HS-27A (cell line): ENCODE data around the gene DLGAP4.
"Not testable (repeated sequence)": the region's sequence is repeated elsewhere in the genome, so short reads cannot be mapped to it uniquely, and the experiment has no call there.

Experiments used
- DNase-seq: peaks from one replicate; pipeline ENCODE4 v3.0.0-alpha.2; 2012; ENCODE audit warnings: low read depth, missing footprints

Gene DLGAP4

GRCh38 chr20:36455972-36456625, 150.0 kb downstream of the DLGAP4 start:
- no peak for DNase-seq

- peak; percentile 69 for DNase-seq
These were observed 154.8 kb downstream of the DLGAP4 start for GRCh38 chr20:36460648-36461599.

GRCh38 chr20:36461600-36462439, 155.7 kb downstream of the DLGAP4 start:
- DNase-seq: no peak

DNA sequence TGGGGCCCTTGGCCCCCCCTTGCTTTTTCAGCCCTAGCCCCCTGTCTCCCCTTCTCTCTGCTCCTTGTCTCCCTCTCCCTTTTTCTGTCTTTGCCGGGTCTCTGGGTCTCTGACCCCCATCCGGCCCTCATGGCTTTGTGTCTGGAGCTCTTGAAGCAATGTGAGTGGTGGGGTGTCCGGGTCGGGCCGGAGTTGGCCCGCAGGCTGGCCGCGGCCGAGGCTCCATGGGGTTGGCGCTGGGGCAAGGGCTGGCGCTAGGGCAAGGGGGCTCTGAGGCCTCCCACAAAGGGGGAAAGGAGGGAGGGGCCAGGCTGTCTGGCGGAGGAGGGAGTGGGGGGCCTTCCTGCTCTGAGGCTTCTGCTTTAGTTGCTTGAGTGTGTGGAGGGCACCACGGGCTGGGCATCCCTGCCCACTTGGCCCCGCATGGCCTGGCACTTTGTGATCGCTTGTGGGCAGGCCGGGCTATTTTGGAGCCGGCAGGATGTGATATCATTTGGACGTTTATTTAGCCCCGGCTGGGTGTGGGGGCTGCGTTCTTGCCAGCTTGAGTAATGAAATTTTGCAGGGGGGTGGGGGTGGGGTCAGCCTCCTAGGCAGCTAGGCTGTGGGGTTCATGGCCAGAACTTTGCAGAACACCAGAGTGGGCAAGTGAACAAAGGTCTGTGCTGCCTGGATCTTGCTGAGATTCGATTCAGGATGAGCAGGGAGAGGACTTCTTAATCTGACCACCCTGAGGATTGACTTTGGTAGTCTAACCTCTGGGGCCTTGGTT, 156.5 kb downstream of the DLGAP4 start:
- peak; percentile 63 for DNase-seq

DNA sequence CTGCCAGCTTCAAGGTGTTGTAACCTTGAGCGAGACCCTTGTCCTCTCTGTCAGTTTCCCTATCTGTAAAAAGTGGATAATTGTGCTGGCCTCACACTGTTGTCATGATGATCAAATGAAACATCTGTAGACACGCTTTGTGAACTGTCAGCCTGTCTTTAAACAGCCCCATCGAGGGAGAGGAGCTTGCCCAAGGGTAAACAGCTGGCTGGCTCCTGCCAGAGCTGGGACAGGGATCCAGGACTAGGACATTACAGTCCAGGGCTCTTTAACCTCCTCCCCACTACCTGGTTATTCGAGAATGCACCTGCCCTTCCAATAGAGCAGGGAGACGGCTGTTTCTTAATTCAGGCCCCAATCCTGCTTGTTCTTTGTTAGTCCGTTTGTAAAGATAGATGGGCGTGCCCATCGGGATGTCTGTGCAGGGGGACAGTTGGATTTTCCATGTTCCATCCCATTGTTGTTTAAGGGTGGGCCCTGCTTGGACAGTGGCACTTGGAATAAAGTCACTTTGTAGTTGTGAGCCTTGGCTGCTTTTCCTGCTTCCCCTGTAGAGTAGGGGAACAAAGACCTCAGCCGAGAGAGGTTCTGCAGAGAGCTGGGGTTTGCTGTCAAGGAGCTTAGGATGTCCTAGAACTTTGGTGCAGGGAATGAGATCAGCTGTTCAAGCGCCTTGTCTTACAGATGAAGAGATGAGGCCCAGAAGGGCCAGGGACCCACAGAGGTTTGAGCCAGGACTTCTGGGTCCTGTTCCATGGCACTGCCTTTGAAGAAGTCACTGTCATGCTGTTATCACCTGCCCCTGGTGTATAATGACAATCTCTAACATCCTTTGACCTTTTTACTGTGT, 157.3 kb downstream of the DLGAP4 start:
- no peak for DNase-seq

DNA sequence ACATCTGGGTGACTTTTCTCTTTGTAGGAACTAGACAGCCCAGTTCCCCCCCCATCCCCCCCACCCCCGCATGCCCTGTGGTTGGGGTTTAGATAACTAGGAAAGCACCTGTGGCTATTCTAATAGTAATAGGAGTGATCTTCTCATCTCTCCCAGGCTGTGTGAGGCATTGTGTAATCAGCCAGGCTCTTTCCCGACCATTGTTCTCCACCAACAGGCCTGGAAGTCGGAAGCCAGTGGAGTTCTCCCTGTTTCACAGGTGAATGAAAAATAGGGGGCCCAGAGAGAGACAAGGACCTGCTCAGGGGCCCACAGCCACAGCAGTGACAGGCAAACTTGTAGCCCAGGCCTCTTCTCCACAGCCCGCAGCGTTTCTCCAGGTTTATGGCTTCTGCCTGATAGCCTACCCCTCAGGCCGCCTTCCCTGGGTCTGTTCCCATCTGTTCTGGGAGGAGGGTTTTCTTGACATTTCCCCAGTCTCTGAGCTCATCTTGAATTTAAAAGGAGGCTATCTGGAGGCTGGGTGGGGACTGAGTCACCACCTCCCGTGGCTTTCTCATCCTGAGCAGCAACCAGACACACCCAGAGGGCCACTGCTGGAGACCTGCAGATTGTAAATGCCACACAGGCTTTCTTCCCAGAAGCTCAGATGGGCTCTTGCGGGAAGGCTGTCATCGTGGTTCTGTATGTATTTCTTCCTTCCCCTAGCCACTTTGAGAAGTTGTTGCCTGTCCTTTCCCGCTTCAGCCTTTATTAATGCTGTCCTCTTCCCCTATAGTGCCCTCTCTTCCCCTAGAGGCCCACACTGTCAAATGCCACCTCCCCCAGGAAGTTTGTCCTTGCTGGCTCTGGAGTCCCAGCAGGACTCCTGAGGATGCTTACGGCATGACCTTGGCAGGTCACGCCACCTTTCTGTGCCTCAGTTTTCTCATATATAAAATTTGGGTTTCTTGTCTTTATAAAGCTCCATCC, 159.3 kb downstream of the DLGAP4 start:
- DNase-seq: peak; percentile 81

GRCh38 chr20:36466089-36466488, 159.9 kb downstream of the DLGAP4 start:
- no peak for DNase-seq

DNA sequence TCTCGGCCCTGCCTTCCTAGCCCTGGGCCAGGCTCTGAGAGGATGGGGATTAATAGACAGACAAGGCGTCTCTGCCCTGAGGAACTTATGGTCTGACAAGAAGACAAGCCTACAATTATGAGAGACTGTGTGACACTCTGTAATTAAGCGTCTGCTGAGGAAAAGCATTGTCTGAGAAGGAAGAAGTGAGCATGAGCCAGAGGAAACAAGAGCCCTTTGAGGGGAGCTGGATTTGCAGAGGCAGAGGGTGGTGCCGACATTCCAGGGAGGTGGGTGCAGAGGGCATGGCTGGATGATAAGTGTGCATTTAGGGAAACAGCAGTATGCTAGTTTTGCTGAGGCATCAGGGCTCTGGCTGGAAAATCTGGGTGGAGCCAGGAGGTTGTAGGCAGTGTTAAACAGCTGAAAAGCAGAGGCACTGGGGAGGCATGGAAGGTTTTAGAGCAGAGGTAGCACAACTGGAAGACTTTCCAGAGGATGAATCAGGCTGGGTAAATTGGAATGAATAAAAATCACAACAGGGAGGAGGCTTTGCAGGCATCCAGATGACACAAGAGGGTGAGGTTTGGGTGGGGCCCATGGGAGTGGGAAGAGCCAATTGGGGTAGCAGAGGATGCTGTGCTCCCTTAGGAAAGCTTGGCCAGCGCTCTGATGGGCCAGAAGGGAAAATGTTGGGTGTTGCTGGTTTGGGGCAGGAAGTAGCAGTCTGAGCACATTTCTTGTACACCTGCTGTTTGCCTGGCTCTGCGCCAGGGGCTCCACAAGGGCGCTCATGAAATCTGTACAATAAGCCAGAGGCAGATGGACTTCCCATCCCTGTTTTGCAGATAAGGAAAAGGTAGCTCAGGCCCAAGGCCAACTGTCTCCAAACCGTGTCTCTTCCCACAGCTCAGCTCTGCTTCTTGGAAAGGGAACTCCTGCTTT, 161.2 kb downstream of the DLGAP4 start:
- DNase-seq: no peak

DNA sequence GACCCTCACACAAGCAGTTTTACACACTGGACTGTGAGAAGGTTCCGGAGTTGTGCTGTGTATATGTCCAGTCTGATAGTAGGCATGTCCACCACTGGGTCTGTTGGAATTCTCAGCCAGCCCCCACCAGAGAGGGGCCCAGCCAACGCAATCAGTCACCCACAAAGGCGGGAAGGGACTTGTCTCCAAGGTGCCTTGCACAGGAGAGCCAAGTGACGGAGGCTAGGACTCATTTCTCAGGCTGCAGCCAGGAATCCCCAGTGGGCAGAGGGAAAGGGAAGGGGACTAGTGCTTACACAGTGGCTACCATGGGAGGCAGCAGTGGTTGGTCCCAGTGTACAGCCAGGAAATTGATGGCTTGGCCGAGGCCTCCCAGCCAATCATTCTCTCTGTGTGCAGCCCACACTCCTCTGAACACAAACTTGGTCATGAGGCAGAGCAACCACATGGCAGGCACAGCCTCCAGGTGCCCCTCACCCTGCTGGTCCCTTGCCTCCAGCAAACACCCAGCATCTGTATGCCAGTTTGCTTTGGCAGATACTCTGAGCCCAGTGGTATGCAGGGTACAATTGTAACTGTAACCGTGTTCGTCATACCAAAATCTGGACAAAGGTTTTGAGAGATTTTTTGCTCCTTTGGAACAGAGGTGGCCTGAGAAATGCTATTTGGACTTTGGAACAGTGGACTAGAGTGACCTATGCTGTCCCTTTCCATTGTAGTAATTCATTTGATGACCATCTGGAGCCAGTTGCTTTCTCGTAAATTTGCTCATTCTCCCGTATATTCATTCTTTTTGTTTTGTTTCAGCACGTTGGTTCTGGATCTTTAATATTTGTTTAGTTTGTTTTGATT, 162.2 kb downstream of the DLGAP4 start:
- no peak for DNase-seq

DNA sequence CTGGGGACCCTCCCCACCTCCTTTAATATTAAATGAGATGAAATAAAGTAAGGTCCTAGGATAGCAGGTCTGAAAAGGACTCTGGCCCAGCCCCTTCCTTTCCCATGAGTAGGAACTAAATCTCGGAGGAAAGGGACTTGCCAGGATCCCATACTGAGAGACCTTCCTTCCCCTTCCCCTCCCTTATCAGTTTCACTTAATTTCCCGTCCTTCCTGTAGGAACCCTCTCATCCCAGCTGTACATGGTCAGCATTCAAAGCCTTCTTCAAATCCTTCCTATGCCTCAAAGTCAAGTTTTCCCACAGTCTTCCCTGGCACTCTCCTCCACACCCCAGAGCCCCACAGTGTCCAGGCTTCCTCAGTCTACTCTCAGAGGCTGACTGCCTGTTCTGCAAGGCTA, 163.8 kb downstream of the DLGAP4 start:
- no peak for DNase-seq

DNA sequence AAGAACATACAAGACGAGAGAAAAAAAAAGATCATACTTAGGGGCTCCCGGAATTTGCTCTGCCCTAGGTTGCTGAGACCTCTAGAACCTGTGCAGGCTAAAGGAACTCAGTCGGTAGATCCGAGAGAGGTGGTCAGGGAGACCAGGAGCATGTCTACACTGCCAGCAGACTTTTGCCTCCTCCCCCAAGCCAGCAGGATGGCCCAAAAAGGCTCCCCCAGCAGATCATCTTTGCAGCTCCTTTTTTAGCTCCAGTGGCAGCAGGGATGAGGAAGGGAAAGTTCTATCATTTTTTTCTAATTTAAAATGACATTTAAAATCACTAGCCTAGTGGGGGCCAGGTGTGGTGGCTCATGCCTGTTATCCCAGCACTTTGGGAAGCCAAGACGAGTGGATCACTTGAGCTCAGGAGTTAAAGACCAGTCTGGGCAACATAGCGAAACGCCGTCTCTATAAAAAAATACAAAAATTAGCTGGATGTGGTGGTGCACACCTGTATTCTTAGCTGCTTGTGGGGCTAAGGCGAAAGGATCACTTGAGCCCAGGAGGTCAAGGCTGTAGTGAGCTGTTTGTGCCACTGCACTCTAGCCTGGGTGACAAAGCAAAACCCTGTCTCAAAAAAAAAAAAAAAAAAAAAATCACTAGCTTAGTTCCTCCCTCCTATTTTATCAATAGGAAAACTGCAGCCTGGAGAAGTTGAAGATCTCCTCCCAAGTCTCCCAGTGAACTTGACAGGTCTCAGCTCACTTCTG, 165.9 kb downstream of the DLGAP4 start:
- DNase-seq: no peak

- DNase-seq: no peak
These were observed 166.5 kb downstream of the DLGAP4 start for GRCh38 chr20:36472637-36473090.

- no peak for DNase-seq
These were observed 167.0 kb downstream of the DLGAP4 start for GRCh38 chr20:36473164-36473563.

- DNase-seq: no peak
These were observed 168.4 kb downstream of the DLGAP4 start for GRCh38 chr20:36474563-36474962.

DNA sequence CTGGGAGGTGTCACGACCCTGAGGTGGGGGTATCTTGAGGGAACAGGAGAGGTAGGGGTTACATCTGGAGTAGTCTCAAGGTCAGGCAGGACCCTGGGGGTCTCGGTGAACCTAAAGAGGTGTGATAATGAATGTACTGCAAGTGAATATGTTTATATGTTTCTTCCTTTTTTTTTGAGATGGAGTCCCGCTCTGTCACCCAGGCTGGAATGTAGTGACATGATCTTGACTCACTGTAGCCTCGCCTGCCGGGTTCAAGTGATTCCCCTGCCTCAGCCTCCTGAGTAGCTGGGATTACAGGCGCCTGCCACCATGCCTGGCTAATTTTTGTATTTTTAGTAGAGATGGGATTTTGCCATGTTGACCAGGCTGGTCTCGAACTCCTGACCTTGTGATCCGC, 168.9 kb downstream of the DLGAP4 start:
- not testable (repeated sequence) for DNase-seq

- DNase-seq: no peak
These were observed 171.3 kb downstream of the DLGAP4 start for GRCh38 chr20:36477475-36477874.
